GM18870 (cell line): ENCODE data around the gene BIK.
"Not testable (repeated sequence)": the region's sequence is repeated elsewhere in the genome, so short reads cannot be mapped to it uniquely, and the experiment has no call there.

Experiments used
- ATAC-seq: cut with Tn5 transposase; IDR thresholded peaks from one replicate; pipeline ENCODE4 v1.9.1; 2021; ENCODE audit warnings: moderate library complexity; ENCODE audit not compliant: unreplicated experiment

Gene BIK

GRCh38 chr22:43104056-43104625 is 6.4 kb upstream of the BIK start:
- not testable (repeated sequence) for ATAC-seq

GRCh38 chr22:43104950-43105349 is 5.6 kb upstream of the BIK start:
- not testable (repeated sequence) for ATAC-seq

GRCh38 chr22:43106302-43106701 is 4.2 kb upstream of the BIK start:
- ATAC-seq: no peak

- ATAC-seq: no peak
Observed at GRCh38 chr22:43109511-43109910, 1.0 kb upstream of the BIK start.

GRCh38 chr22:43109921-43110443 is 568 bp upstream of the BIK start:
- ATAC-seq: no peak

GRCh38 chr22:43110927-43111623 is 525 bp downstream of the BIK start:
- no peak for ATAC-seq

- no peak for ATAC-seq
Observed at GRCh38 chr22:43113526-43114251, 3.1 kb downstream of the BIK start.

- no peak for ATAC-seq
Observed at GRCh38 chr22:43114958-43115357, 4.4 kb downstream of the BIK start.

GRCh38 chr22:43116932-43117331 is 6.4 kb downstream of the BIK start:
- ATAC-seq: no peak

GRCh38 chr22:43118024-43118849 is 7.7 kb downstream of the BIK start:
- no peak for ATAC-seq

- no peak for ATAC-seq
Observed at GRCh38 chr22:43118953-43119458, 8.5 kb downstream of the BIK start.

GRCh38 chr22:43126501-43127165 is 16.1 kb downstream of the BIK start:
- no peak for ATAC-seq

- no peak for ATAC-seq
Observed at GRCh38 chr22:43127166-43127908, 16.8 kb downstream of the BIK start.

- no peak for ATAC-seq
Observed at GRCh38 chr22:43128116-43128515, 17.6 kb downstream of the BIK start.

GRCh38 chr22:43128928-43129424 is 18.4 kb downstream of the BIK start:
- ATAC-seq: no peak

- ATAC-seq: no peak
Observed at GRCh38 chr22:43129426-43130425, 19.2 kb downstream of the BIK start.

GRCh38 chr22:43131773-43132501 is 21.4 kb downstream of the BIK start:
- ATAC-seq: no peak

GRCh38 chr22:43133401-43133800 is 22.9 kb downstream of the BIK start:
- no peak for ATAC-seq
